GM12878 (cell line): ENCODE data around the gene DENND1B. TPM values are rescaled to one million over a fixed set of nuclear protein-coding genes. Genes with fewer than 3 reads are reported as not detected.

Source experiments
- ATAC-seq: fragments of 200-7000 bp; cut with Tn5 transposase; 3 replicates; pipeline ENCODE4 v1.9.1; 2020; ENCODE audit warnings: mild to moderate bottlenecking, moderate library complexity
- BruUV-seq: library from RNA; stranded (reverse); fragments of 400-500 nt; replicated peaks from 2 replicates; lab custom pipeline; 2021; lab: Mats Ljungman, UMichigan
- CTCF ChIA-PET: fragments of 300-600 bp; sonication (Branson Sonifier 250); formaldehyde crosslinking; extraction: SDS; loops from one replicate; lab custom pipeline; 2021; ENCODE audit warnings: inconsistent platforms; lab: Yijun Ruan, JAX
- POLR2A ChIA-PET: fragments of 350-600 bp; formaldehyde crosslinking; extraction: SDS; loops from one replicate; lab custom pipeline; 2021; ENCODE audit warnings: inconsistent platforms; lab: Charles Lee
- RAD21 ChIA-PET: fragments of 300-600 bp; sonication (Branson Sonifier 250); formaldehyde crosslinking; loops from one replicate; lab custom pipeline; 2023; ENCODE audit warnings: antibody characterized with exemption; ENCODE audit not compliant: unreplicated experiment; lab: Charles Lee
- SMC1A ChIA-PET: fragments of 300-600 bp; sonication (Branson Sonifier 250); formaldehyde crosslinking; loops from one replicate; lab custom pipeline; 2023; ENCODE audit not compliant: unreplicated experiment, uncharacterized antibody; lab: Charles Lee
- DNase-seq: peaks from one replicate; pipeline ENCODE4 v3.0.0-alpha.2; 2011; ENCODE audit warnings: low read depth, low spot score
- FAIRE-seq: peaks from 3 replicates; lab custom pipeline; 2011; peaks lifted over from hg19 to GRCh38; lab: Jason Lieb, UNC
- H2AFZ ChIP-seq: 2 replicates; pipeline ENCODE4 v1.6.0; 2011; ENCODE audit warnings: low read depth, low read length, control low read depth; ENCODE audit not compliant: control insufficient read depth
- H3K27ac ChIP-seq: 2 replicates; pipeline ENCODE4 v1.5.1; 2011; ENCODE audit warnings: control low read depth; ENCODE audit not compliant: control insufficient read depth, insufficient read depth
- H3K27me3 ChIP-seq, 2 experiments: replicated peaks in 1 of 2; 2 replicates each; pipeline versions ENCODE4 v1.6.0 to v1.6.1; 2011; ENCODE audit warnings: low read length in 1 of 2; ENCODE audit not compliant: control insufficient read depth in 2 of 2, insufficient read depth in 2 of 2
- H3K36me3 ChIP-seq, 2 experiments: 2 replicates each; pipeline ENCODE4 v1.5.1; 2011; ENCODE audit warnings: low read length in 1 of 2; ENCODE audit not compliant: control insufficient read depth in 2 of 2, insufficient read depth in 2 of 2
- H3K4me1 ChIP-seq: 2 replicates; pipeline ENCODE4 v1.6.1; 2011; ENCODE audit warnings: mild to moderate bottlenecking, low read length, moderate library complexity, mixed read lengths; ENCODE audit not compliant: control insufficient read depth, insufficient read depth
- H3K4me2 ChIP-seq: 2 replicates; pipeline ENCODE4 v1.6.0; 2011; ENCODE audit warnings: control low read depth; ENCODE audit not compliant: control insufficient read depth, insufficient read depth
- H3K4me3 ChIP-seq: fragments of 200-600 bp; sonication (generic); 2 replicates; pipeline ENCODE4 v1.5.1; 2016
- H3K79me2 ChIP-seq: 2 replicates; pipeline ENCODE4 v1.6.0; 2011; ENCODE audit warnings: low read length; ENCODE audit not compliant: control insufficient read depth, insufficient read depth
- H3K9ac ChIP-seq: 2 replicates; pipeline ENCODE4 v1.8.0; 2011; ENCODE audit warnings: low read length, control low read depth, mixed read lengths; ENCODE audit not compliant: control insufficient read depth, insufficient read depth
- H3K9me3 ChIP-seq: replicated peaks from 3 replicates; pipeline ENCODE4 v1.5.1; 2011; ENCODE audit warnings: mild to moderate bottlenecking, low read length; ENCODE audit not compliant: control insufficient read depth, insufficient read depth
- H4K20me1 ChIP-seq: 2 replicates; pipeline ENCODE4 v1.6.0; 2011; ENCODE audit not compliant: control insufficient read depth, insufficient read depth
- BCL11A ChIP-seq: IDR thresholded peaks from 2 replicates; pipeline ENCODE4 v1.6.1; 2011; ENCODE audit warnings: low read depth, low read length
- EP300 ChIP-seq, 2 experiments: fragments of 150-350 bp in 1 of 2; IDR thresholded peaks; 2 replicates each; pipeline ENCODE4 v1.6.1; 2011 to 2012; ENCODE audit warnings: low read depth in 2 of 2, low read length in 2 of 2, borderline replicate concordance in 1 of 2, improper control_type of control experiment in 1 of 2, inconsistent platforms in 1 of 2; ENCODE audit not compliant: control insufficient read depth in 1 of 2
- EZH2 ChIP-seq: IDR thresholded peaks from 2 replicates; pipeline ENCODE4 v1.6.1; 2012; ENCODE audit warnings: low read depth, mild to moderate bottlenecking, control low read depth, inconsistent platforms, low read length, borderline replicate concordance; ENCODE audit not compliant: control insufficient read depth
- FOS ChIP-seq: IDR thresholded peaks from 3 replicates; pipeline ENCODE4 v1.6.1; 2011; ENCODE audit warnings: borderline replicate concordance; ENCODE audit not compliant: insufficient read length; ENCODE audit errors: extremely low read depth
- IKZF1 ChIP-seq: fragments of 450-650 bp; conservative IDR thresholded peaks from 2 replicates; pipeline ENCODE4 v1.6.1; 2017; ENCODE audit warnings: antibody characterized with exemption, mild to moderate bottlenecking
- RFX5 ChIP-seq: IDR thresholded peaks from 2 replicates; pipeline ENCODE4 v1.6.1; 2011; ENCODE audit warnings: low read depth, low read length, improper control_type of control experiment
- SIN3A ChIP-seq: IDR thresholded peaks from 2 replicates; pipeline ENCODE4 v1.6.1; 2012; ENCODE audit warnings: low read depth, low read length, improper control_type of control experiment
- SIX5 ChIP-seq: IDR thresholded peaks from 2 replicates; pipeline ENCODE4 v1.6.1; 2011; ENCODE audit warnings: mild to moderate bottlenecking, low read depth, low read length, moderate library complexity; ENCODE audit not compliant: severe bottlenecking
- SREBF1 ChIP-seq: IDR thresholded peaks from 2 replicates; pipeline ENCODE4 v1.6.1; 2012; ENCODE audit warnings: mild to moderate bottlenecking, low read length
- ZBED1 ChIP-seq: IDR thresholded peaks from 2 replicates; pipeline ENCODE4 v1.6.1; 2016; ENCODE audit warnings: borderline replicate concordance
- ZBTB40 ChIP-seq: fragments of 450-650 bp; IDR thresholded peaks from 2 replicates; pipeline ENCODE4 v1.6.1; 2016; ENCODE audit warnings: mild to moderate bottlenecking, moderate library complexity, borderline replicate concordance
- ZZZ3 ChIP-seq: IDR thresholded peaks from 2 replicates; pipeline ENCODE4 v1.6.1; 2011; ENCODE audit warnings: low read depth; ENCODE audit not compliant: control insufficient read depth, insufficient read length
- WGBS: methylation state at CpG from one replicate; pipeline ENCODE4 v1.1.6; 2016; ENCODE audit warnings: low lambda C conversion rate; ENCODE audit not compliant: insufficient replicate concordance, insufficient coverage; ENCODE audit errors: missing lambda C conversion rate; 5-methylcytosine and 5-hydroxymethylcytosine counted together
- in situ Hi-C: fragments of 300-500 bp; cut with MboI; formaldehyde crosslinking; loops from 9 replicates; pipeline ENCODE4 v1.14.3; 2018; ENCODE audit warnings: mixed read lengths
- intact Hi-C: fragments of 100-400 bp; cut with micrococcal nuclease; formaldehyde crosslinking; loops from one replicate; pipeline ENCODE4 v1.14.2; 2022; ENCODE audit not compliant: unreplicated experiment
- polyA plus RNA-seq, 11 experiments: library from polyadenylated mRNA; depleted of rRNA in 4 of 11; unstranded in 6 of 11; stranded (reverse) in 5 of 11; fragments of >200 nt; fragmentation: Nextera tagmentation in 4 of 11; fragmentation: Illumina TruSeq in 1 of 11; extraction: Ambion mirVana in 4 of 11; extraction: Trizol in 1 of 11; gene quantifications; 1 replicate in 1 of 11; 2 replicates in 10 of 11; pipeline versions ENCODE4 v1.2.1 to v1.2.3, GENCODE V29; 2011 to 2016; ENCODE audit warnings: inconsistent platforms in 2 of 11, missing spikeins in 2 of 11, low read depth in 1 of 11
- total RNA-seq, 4 experiments: library from RNA; depleted of rRNA in 3 of 4; stranded (reverse); fragments of >200 nt in 3 of 4; fragmentation: Illumina TruSeq in 1 of 4; extraction: Trizol in 1 of 4; gene quantifications; 2 replicates each; pipeline versions ENCODE4 v1.2.1 to v1.2.3, GENCODE V29; 2013 to 2021
- TF ChIP-seq, protein P1 (sequence below): IDR thresholded peaks from 2 replicates; pipeline ENCODE4 v1.6.1; 2012; ENCODE audit warnings: mild to moderate bottlenecking, low read depth, low read length
- TF ChIP-seq, protein P2 (sequence below): IDR thresholded peaks from 2 replicates; pipeline ENCODE4 v1.6.1; 2012; ENCODE audit warnings: low read depth, low read length, improper control_type of control experiment

DENND1B gene
- total and polyA plus RNA-seq, 10 of the 15 experiments (the other 5 are each of a cell fraction or from before 2014, with no cell fraction given) = 1.7 to 10.7 (median 8.0) TPM

GRCh38 chr1:197737916-197738315 lies 37.4 kb downstream of the DENND1B start:
- no peak overlapping the region for H3K4me2 ChIP-seq
- DNase-seq (no peak), ATAC-seq (no peak)
- in situ Hi-C loops = no loop called here
- H3K27ac ChIP-seq = no peak overlapping the region
- no peaks in the 10 kb centered on the region for H4K20me1 ChIP-seq
- 68% methylated on average over 1 of the region's 1 CpG for WGBS
- POLR2A ChIA-PET = interaction anchor here (0.5 to 1.1 kb wide), 2 partner anchors 21 to 33 kb away, joined by 3 to 5 read pairs; no protein-coding TSS in a partner anchor
- CTCF ChIA-PET = interaction anchor here (0.7 to 1.9 kb wide), 2 partner anchors 34 to 44 kb away, joined by 3 to 5 read pairs; no protein-coding TSS in a partner anchor
- no peak overlapping the region for H3K9ac ChIP-seq
- H3K79me2 ChIP-seq = no peaks in the 10 kb centered on the region
- RAD21 ChIA-PET = no interaction called here
- no TSS peak for BruUV-seq
- SMC1A ChIA-PET = no interaction called here
- H3K9me3 ChIP-seq = no peaks in the 10 kb centered on the region
- TF ChIP-seq EP300 (IDR thresholded peaks at IDR 0.05; ENCODE audit: borderline replicate concordance in 1 of 2, control insufficient read depth in 1 of 2, low read depth in 2 of 2, low read length in 2 of 2) = no peak
- no peak for TF ChIP-seq RFX5
- no peak for TF ChIP-seq ZBTB40
- no peak for TF ChIP-seq ZBED1
- no peak for TF ChIP-seq ZZZ3
- TF ChIP-seq, protein P1, sequence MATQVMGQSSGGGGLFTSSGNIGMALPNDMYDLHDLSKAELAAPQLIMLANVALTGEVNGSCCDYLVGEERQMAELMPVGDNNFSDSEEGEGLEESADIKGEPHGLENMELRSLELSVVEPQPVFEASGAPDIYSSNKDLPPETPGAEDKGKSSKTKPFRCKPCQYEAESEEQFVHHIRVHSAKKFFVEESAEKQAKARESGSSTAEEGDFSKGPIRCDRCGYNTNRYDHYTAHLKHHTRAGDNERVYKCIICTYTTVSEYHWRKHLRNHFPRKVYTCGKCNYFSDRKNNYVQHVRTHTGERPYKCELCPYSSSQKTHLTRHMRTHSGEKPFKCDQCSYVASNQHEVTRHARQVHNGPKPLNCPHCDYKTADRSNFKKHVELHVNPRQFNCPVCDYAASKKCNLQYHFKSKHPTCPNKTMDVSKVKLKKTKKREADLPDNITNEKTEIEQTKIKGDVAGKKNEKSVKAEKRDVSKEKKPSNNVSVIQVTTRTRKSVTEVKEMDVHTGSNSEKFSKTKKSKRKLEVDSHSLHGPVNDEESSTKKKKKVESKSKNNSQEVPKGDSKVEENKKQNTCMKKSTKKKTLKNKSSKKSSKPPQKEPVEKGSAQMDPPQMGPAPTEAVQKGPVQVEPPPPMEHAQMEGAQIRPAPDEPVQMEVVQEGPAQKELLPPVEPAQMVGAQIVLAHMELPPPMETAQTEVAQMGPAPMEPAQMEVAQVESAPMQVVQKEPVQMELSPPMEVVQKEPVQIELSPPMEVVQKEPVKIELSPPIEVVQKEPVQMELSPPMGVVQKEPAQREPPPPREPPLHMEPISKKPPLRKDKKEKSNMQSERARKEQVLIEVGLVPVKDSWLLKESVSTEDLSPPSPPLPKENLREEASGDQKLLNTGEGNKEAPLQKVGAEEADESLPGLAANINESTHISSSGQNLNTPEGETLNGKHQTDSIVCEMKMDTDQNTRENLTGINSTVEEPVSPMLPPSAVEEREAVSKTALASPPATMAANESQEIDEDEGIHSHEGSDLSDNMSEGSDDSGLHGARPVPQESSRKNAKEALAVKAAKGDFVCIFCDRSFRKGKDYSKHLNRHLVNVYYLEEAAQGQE = no peak
- no peak for TF ChIP-seq SIX5
- no peak for TF ChIP-seq BCL11A
- TF ChIP-seq, protein P2, sequence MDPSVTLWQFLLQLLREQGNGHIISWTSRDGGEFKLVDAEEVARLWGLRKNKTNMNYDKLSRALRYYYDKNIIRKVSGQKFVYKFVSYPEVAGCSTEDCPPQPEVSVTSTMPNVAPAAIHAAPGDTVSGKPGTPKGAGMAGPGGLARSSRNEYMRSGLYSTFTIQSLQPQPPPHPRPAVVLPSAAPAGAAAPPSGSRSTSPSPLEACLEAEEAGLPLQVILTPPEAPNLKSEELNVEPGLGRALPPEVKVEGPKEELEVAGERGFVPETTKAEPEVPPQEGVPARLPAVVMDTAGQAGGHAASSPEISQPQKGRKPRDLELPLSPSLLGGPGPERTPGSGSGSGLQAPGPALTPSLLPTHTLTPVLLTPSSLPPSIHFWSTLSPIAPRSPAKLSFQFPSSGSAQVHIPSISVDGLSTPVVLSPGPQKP = no peak
- TF ChIP-seq EZH2 = no peak
- TF ChIP-seq IKZF1 = no peak
- no peak for TF ChIP-seq SIN3A
- no peak for TF ChIP-seq SREBF1
- TF ChIP-seq FOS = no peak
- TF ChIP-seq, all 136 proteins: peak for 0
- Histone ChIP-seq H3K27me3 (no peaks in the 10 kb centered on the region), H3K4me1 (no peaks in the 10 kb centered on the region), H2AFZ (no peak overlapping the region), H3K36me3 (no peaks in the 10 kb centered on the region), H3K4me3 (no peak overlapping the region)
- no peak for FAIRE-seq
- intact Hi-C loops = no loop called here
